ENCODE measurements around the gene WASF2. TPM values are rescaled to one million over a fixed set of nuclear protein-coding genes. Genes with fewer than 3 reads are reported as not detected.

WASF2 gene
- total and polyA plus RNA-seq, 2 of the 4 experiments (the other 2 are of a cell fraction), result 7.9 to 45.4 TPM

DNA sequence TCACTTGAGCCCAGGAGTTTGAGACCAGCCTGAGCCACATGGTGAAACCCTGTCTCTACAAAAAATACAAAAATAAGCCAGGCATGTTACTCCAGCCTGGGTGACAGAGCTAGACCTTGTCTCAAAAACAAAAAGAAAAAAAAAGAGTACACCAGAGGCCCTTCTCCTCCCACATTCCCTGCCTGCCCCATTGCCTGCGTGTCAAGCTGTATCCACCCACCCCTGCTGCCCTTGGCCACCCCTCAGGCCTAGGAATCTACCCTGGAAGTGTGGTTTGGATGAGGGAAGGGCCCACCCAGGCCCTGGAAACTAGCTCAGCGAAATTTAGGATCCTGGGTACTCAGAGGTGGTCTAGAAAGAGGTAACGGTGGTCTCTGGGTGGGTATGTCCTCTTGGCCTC is 25.7 kb upstream of the WASF2 start:
- Histone ChIP-seq H4K20me1 (ENCODE audit: insufficient read depth, low read length) (no peaks in the 10 kb centered on the region), H4K5ac (ENCODE audit: low read depth, low read length) (no peak overlapping the region), H3K79me1 (ENCODE audit: low read depth in 1 of 2, low read length in 2 of 2) (no peaks in the 10 kb centered on the region), H2BK20ac (ENCODE audit: low read depth, low read length) (no peak overlapping the region), H3K9me3 (ENCODE audit: control insufficient read depth, insufficient read depth, low read length) (no peaks in the 10 kb centered on the region), H2BK5ac (ENCODE audit: low read depth, low read length, poor library complexity, severe bottlenecking) (no peak overlapping the region), H2AK5ac (ENCODE audit: low read depth, low read length) (no peak overlapping the region), H2BK120ac (ENCODE audit: low read depth, low read length) (no peak overlapping the region), H3K27ac (ENCODE audit: insufficient read depth, low read length) (no peak overlapping the region), H4K8ac (ENCODE audit: low read depth in 2 of 2, low read length in 2 of 2) (no peak overlapping the region), H4K91ac (ENCODE audit: insufficient read depth, low read depth, low read length) (no peak overlapping the region), H3K56ac (ENCODE audit: extremely low read depth, insufficient read depth, low read length) (no peak overlapping the region), H3K4me3 (ENCODE audit: insufficient read depth, low read depth, low read length) (no peak overlapping the region), H3K4me2 (ENCODE audit: low read depth, low read length) (no peak overlapping the region), H2BK15ac (ENCODE audit: low read depth, low read length) (no peak overlapping the region), H3K14ac (replicated peaks; ENCODE audit: low read depth, low read length) (no peak overlapping the region), H3K9me1 (ENCODE audit: insufficient read depth, low read length) (0 out of 2 replicates have a peak, but pooled peaks cover 7% of the 10 kb centered on the region), H3K4ac (ENCODE audit: low read depth, low read length) (no peak overlapping the region), H2AFZ (replicated peaks; ENCODE audit: low read length, poor library complexity) (no peak overlapping the region), H3K18ac (ENCODE audit: low read depth, low read length) (no peak overlapping the region), H3K27me3 (ENCODE audit: control insufficient read depth, insufficient read depth, low read length) (no peaks in the 10 kb centered on the region), H3K9ac (ENCODE audit: low read depth, low read length) (no peak overlapping the region), H3K23ac (ENCODE audit: low read depth, low read length) (no peak overlapping the region), H3K36me3 (ENCODE audit: control insufficient read depth, insufficient read depth, low read length) (no peaks in the 10 kb centered on the region), H3K4me1 (ENCODE audit: control insufficient read depth, insufficient read depth, low read length) (no peaks in the 10 kb centered on the region; the same call in 1 of the 2 replicates), H2AK9ac (replicated peaks; ENCODE audit: low read depth, low read length, poor library complexity) (no peak overlapping the region)
- in situ Hi-C loops (cut with MboI; ENCODE audit: low sequenced_read_pairs), result no loop called here
- POLR2A ChIA-PET (ENCODE audit: unreplicated experiment), result no interaction called here
- no peak for TF ChIP-seq RCOR1 (IDR thresholded peaks at IDR 0.05; ENCODE audit: insufficient replicate concordance, low read length)
- DNase-seq, result no peak
- no TSS peak for BruUV-seq (replicated peaks)
- ATAC-seq (ENCODE audit: low read depth), result no peak
- no CpG with 5 or more reads among the region's 3 CpGs for WGBS, 2 experiments (ENCODE audit: extremely low coverage in 2 of 2, insufficient read length in 1 of 2)
- dilution Hi-C loops (cut with HindIII; ENCODE audit: low sequenced_read_pairs, unreplicated experiment), result no loop called here
- intact Hi-C loops (cut with micrococcal nuclease), result no loop called here
- CTCF ChIA-PET, result no interaction called here
